ENCODE measurements around the gene CCDC187. TPM values are rescaled to one million over a fixed set of nuclear protein-coding genes. Genes with fewer than 3 reads are reported as not detected.

CCDC187 gene
- total and polyA plus RNA-seq, 2 of the 13 experiments (the other 11 are each of a cell fraction or from before 2014, with no cell fraction given) = 0.03 to 0.13 TPM

DNA sequence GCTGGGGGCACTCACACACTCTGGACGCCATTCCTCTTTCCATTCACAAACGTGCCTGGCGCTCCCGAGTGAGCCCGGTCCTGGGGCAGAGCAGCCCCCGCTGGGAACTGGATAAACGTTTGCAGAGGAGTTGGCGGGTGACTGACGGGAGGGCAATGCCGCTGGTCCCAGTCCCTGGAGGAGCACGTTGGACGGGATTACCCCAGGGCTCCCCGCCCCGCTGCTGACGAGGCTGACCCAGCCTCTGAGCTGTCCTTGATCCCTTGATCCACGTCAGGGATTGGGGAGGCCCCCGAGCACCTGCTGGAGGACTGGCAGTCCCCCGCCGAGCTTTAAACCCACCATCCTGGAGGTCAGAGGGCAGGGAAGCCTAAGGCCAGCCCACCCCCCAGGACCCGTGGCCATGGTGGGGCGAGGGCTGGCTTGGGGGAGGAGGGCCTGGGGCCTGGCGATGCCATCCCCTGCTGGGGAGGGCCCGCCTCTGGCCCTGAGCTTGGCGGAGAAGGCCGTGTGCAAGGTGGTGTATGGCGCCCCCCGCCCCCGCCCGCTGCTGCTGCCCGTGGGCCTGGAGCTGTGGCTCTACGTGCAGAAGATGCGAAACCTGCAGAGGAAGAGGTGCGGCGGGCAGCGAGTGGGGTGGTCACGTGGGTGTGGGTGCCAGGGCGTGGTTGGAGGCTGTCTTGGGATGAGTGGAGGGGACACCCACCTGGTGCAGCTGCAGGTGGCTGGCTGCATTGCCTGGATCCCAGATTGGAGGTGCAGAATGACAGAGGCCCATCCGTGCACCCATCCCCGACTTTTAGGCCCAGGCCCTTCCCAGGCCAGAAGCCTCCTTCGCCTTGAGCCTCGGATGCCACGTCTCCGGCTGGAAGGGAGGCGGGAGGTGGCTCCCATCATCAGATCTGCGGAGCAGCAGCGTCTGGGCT lies 27.9 kb upstream of the CCDC187 start (continued):
- TF ChIP-seq, protein P1, sequence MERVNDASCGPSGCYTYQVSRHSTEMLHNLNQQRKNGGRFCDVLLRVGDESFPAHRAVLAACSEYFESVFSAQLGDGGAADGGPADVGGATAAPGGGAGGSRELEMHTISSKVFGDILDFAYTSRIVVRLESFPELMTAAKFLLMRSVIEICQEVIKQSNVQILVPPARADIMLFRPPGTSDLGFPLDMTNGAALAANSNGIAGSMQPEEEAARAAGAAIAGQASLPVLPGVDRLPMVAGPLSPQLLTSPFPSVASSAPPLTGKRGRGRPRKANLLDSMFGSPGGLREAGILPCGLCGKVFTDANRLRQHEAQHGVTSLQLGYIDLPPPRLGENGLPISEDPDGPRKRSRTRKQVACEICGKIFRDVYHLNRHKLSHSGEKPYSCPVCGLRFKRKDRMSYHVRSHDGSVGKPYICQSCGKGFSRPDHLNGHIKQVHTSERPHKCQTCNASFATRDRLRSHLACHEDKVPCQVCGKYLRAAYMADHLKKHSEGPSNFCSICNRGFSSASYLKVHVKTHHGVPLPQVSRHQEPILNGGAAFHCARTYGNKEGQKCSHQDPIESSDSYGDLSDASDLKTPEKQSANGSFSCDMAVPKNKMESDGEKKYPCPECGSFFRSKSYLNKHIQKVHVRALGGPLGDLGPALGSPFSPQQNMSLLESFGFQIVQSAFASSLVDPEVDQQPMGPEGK (CRISPR knock-in tag; IDR thresholded peaks at IDR 0.05) = peak; percentile 47; the same call in 1 of the 2 replicates
- 0 out of 2 replicates have a peak, but pooled peaks have one; percentile 12 for TF ChIP-seq SALL1 (CRISPR knock-in tag; IDR thresholded peaks at IDR 0.05)
- TF ChIP-seq, protein P2, sequence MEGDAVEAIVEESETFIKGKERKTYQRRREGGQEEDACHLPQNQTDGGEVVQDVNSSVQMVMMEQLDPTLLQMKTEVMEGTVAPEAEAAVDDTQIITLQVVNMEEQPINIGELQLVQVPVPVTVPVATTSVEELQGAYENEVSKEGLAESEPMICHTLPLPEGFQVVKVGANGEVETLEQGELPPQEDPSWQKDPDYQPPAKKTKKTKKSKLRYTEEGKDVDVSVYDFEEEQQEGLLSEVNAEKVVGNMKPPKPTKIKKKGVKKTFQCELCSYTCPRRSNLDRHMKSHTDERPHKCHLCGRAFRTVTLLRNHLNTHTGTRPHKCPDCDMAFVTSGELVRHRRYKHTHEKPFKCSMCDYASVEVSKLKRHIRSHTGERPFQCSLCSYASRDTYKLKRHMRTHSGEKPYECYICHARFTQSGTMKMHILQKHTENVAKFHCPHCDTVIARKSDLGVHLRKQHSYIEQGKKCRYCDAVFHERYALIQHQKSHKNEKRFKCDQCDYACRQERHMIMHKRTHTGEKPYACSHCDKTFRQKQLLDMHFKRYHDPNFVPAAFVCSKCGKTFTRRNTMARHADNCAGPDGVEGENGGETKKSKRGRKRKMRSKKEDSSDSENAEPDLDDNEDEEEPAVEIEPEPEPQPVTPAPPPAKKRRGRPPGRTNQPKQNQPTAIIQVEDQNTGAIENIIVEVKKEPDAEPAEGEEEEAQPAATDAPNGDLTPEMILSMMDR (CRISPR knock-in tag; IDR thresholded peaks at IDR 0.05) = peak; percentile 25; the same call in 1 of the 2 replicates

DNA sequence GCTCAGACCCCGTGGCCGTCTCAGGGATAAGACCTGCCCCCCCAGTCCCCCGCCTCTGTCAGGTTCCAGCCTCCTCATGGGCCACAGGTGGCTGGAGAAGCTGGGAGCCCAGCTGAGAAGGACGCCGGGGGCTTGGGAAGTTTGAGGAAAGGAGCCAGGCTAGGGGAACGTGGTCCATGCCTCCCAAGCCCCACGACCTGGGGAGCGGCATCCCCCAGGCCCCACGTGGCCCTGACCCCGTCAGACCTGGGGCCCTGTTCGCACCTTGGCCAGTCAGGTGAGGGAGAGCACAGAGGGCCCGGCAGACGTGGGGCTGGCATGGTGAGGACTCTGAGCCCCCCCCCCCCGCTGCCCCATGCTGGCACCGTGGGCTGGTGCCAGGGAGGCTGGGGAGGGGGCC lies 27.1 kb upstream of the CCDC187 start:
- H3K9ac ChIP-seq (ENCODE audit: insufficient read depth, low read depth, low read length) = no peak overlapping the region
- BruUV-seq (replicated peaks) = no TSS peak
- FAIRE-seq = no peak
- H3K27ac ChIP-seq (ENCODE audit: extremely low read length, insufficient read depth, low read length) = no peak overlapping the region
- in situ Hi-C loops (cut with HindIII; ENCODE audit: extremely low pct_ligation_motif_present, low pct_unique_long_range_greater_than_20kb) = loop anchor here (25.0 kb wide), 1 partner anchor 306 kb away; no protein-coding TSS in a partner anchor
- no peak overlapping the region for H3K4me2 ChIP-seq (ENCODE audit: low read depth, low read length)
- DNase-seq (ENCODE audit: low spot score) = no peak
- no peaks in the 10 kb centered on the region for H3K79me2 ChIP-seq (ENCODE audit: insufficient read depth, low read length)
- no peaks in the 10 kb centered on the region for H4K20me1 ChIP-seq (ENCODE audit: insufficient read depth, low read length)
- H3K36me3 ChIP-seq (replicated peaks in 1 of 2; ENCODE audit: control insufficient read depth in 1 of 2, insufficient read depth in 2 of 2, low read length in 2 of 2) = no peaks in the 10 kb centered on the region
- POLR2A ChIA-PET = no interaction called here
- H2AFZ ChIP-seq (ENCODE audit: low read length) = no peak overlapping the region
- intact Hi-C loops (cut with micrococcal nuclease; ENCODE audit: unreplicated experiment) = no loop called here
- CTCF ChIA-PET (ENCODE audit: low intra/inter-chr PET ratio, low total read pairs) = no interaction called here
- peaks cover 19 to 61% of the 10 kb centered on the region in 2 experiments; a peak in 4 of 5 replicates for H3K27me3 ChIP-seq (ENCODE audit: control insufficient read depth in 1 of 2, insufficient read depth in 2 of 2, low read length in 2 of 2)
- 25% methylated on average over 9 of the region's 15 CpGs for WGBS (ENCODE audit: low lambda C conversion rate)
- no peaks in the 10 kb centered on the region for H3K9me3 ChIP-seq (ENCODE audit: low read length)
- H3K4me1 ChIP-seq (ENCODE audit: insufficient read depth, low read length) = peaks cover 43% of the 10 kb centered on the region
- no peak overlapping the region for H3K4me3 ChIP-seq (replicated peaks in 1 of 3; ENCODE audit: insufficient read depth in 1 of 3, low read depth in 2 of 3, low read length in 3 of 3)
- ATAC-seq = no peak
- TF ChIP-seq RFXANK (CRISPR knock-in tag; IDR thresholded peaks at IDR 0.05) (no peak), RBM22 (optimal IDR thresholded peaks at IDR 0.05; ENCODE audit: low read length) (no peak), ZNF816 (CRISPR knock-in tag; IDR thresholded peaks at IDR 0.05; ENCODE audit: borderline replicate concordance) (no peak), NAIF1 (CRISPR knock-in tag; IDR thresholded peaks at IDR 0.05; ENCODE audit: borderline replicate concordance) (no peak), ATF7-NPFF (CRISPR knock-in tag; IDR thresholded peaks at IDR 0.05; ENCODE audit: low read depth) (no peak), ZNF776 (CRISPR knock-in tag; IDR thresholded peaks at IDR 0.05) (no peak), ESRRA (CRISPR knock-in tag; IDR thresholded peaks at IDR 0.05; ENCODE audit: low read depth) (no peak), ZSCAN22 (CRISPR knock-in tag; IDR thresholded peaks at IDR 0.05) (no peak)
- TF ChIP-seq, protein P3, sequence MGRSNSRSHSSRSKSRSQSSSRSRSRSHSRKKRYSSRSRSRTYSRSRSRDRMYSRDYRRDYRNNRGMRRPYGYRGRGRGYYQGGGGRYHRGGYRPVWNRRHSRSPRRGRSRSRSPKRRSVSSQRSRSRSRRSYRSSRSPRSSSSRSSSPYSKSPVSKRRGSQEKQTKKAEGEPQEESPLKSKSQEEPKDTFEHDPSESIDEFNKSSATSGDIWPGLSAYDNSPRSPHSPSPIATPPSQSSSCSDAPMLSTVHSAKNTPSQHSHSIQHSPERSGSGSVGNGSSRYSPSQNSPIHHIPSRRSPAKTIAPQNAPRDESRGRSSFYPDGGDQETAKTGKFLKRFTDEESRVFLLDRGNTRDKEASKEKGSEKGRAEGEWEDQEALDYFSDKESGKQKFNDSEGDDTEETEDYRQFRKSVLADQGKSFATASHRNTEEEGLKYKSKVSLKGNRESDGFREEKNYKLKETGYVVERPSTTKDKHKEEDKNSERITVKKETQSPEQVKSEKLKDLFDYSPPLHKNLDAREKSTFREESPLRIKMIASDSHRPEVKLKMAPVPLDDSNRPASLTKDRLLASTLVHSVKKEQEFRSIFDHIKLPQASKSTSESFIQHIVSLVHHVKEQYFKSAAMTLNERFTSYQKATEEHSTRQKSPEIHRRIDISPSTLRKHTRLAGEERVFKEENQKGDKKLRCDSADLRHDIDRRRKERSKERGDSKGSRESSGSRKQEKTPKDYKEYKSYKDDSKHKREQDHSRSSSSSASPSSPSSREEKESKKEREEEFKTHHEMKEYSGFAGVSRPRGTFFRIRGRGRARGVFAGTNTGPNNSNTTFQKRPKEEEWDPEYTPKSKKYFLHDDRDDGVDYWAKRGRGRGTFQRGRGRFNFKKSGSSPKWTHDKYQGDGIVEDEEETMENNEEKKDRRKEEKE (IDR thresholded peaks at IDR 0.05) = no peak
- TF ChIP-seq, protein P4, sequence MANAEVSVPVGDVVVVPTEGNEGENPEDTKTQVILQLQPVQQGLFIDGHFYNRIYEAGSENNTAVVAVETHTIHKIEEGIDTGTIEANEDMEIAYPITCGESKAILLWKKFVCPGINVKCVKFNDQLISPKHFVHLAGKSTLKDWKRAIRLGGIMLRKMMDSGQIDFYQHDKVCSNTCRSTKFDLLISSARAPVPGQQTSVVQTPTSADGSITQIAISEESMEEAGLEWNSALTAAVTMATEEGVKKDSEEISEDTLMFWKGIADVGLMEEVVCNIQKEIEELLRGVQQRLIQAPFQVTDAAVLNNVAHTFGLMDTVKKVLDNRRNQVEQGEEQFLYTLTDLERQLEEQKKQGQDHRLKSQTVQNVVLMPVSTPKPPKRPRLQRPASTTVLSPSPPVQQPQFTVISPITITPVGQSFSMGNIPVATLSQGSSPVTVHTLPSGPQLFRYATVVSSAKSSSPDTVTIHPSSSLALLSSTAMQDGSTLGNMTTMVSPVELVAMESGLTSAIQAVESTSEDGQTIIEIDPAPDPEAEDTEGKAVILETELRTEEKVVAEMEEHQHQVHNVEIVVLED (CRISPR knock-in tag; IDR thresholded peaks at IDR 0.05; ENCODE audit: borderline replicate concordance) = no peak
